Tibial nerve (tissue), 4 donors: ENCODE measurements around the gene BCAS3.

Experiments
- CTCF ChIP-seq, 5 experiments: fragments of 200-600 bp in 3 of 5; fragments of 450-650 bp in 2 of 5; sonication (generic) in 3 of 5; IDR thresholded peaks; one replicate each; pipeline ENCODE4 v1.5.1; 2016 to 2019; ENCODE audit warnings: antibody characterized with exemption in 5 of 5, mild to moderate bottlenecking in 3 of 5, moderate library complexity in 2 of 5
- EP300 ChIP-seq, 2 donors: sonication (generic); formaldehyde crosslinking; IDR thresholded peaks; one replicate each; pipeline ENCODE4 v1.6.1; 2017; ENCODE audit warnings: antibody characterized with exemption in 2 of 2, mild to moderate bottlenecking in 1 of 2
- POLR2A ChIP-seq, 2 donors: fragments of 450-650 bp; IDR thresholded peaks; one replicate each; pipeline ENCODE4 v1.6.1; 2017; ENCODE audit warnings: antibody characterized with exemption in 2 of 2, mild to moderate bottlenecking in 2 of 2, moderate library complexity in 2 of 2

DNA sequence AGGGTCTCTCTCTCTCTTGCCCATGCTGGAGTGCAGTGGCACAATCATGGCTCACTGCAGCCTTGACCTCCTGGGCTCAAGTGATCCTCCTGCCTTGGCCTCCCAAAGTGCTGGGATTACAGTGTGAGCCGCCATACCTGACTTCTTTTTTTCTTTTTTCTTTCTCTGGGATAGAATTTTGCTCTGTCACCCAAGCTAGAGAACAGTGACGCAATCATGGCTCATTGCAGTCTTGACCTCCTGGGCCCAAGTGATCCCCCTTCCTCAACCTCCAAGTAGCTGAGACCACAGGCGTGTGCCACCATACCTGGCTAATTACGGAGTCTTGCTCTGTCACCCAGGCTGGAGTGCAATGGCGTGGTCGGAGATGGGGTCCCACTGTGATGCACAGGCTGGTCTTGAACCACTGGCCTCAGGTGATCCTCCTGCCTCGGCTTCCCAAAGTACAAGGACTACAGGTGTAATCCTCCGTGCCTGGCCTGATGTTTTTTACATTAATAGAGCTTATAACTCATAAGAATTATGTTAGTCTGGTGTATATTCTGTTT, 76.5 kb downstream of the BCAS3 start:
- TF ChIP-seq CTCF (IDR thresholded peaks at IDR 0.05) (no peak), POLR2A (IDR thresholded peaks at IDR 0.05) (no peak), EP300 (IDR thresholded peaks at IDR 0.05) (no peak)
